GM19099 (cell line): Measurements from ENCODE around the gene ACO1.

Experiments used
- POLR2A ChIP-seq: IDR thresholded peaks from 3 replicates; pipeline ENCODE4 v1.6.1; 2011; ENCODE audit warnings: low read depth; ENCODE audit not compliant: insufficient read length; ENCODE audit errors: extremely low read depth

ACO1 gene

GRCh38 chr9:32371679-32372078, 12.8 kb upstream of the ACO1 start:
- TF ChIP-seq POLR2A = no peak

GRCh38 chr9:32376285-32376684, 8.2 kb upstream of the ACO1 start:
- TF ChIP-seq POLR2A = no peak

DNA sequence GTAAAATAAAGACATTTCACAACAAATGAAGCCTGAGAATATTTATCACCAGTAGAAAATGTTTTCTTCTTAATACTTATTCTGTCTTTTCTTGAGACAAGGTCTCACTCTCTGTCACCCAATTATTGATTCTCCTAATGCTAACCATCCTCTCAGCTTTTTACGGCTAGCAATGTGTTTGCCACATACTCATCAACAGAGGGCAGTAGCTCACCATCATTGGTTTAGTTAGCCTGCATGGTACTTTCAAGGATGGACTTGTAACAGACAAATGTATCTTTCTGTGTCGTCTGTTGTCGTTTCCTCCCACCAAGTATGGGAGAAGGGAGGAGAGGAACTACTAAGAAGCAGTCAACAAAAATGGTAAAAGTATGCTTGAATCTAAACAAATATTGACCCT, 5.9 kb upstream of the ACO1 start:
- TF ChIP-seq POLR2A = no peak

DNA sequence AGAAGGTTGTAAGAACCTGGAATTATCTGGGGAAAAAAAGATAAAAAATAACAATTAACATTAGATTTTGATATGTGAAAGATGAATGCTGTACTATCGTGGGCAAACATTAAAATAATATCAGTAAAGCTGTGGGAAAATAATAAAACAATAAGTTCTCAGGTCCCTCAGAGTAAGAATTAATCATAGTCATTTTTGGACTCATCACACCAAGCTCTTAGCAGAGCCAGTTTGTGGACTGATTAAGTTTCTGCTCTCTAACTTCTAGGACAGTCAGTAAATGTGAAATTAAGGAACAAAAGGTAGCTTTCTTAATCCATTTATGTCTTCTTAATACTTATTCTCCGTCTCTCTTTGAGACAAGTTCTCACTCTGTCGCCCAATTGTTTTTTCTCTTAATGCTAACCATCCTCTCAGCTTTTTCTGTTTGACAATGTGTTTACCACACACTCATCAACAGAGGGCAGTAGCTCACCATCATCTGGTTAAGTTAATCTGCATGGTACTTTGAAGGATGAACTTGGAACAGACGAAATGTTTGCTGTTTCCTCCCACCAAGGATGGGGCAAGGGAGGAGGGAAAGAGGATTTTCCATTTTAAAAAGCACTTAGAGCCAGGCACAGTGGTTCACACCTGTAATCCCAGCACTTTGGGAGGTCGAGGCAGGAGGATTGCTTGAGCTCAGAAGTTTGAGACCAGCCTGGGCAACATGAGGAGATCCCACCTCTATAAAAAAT, 5.3 kb upstream of the ACO1 start:
- no peak for TF ChIP-seq POLR2A

GRCh38 chr9:32380944-32381343, 3.5 kb upstream of the ACO1 start:
- TF ChIP-seq POLR2A = no peak

DNA sequence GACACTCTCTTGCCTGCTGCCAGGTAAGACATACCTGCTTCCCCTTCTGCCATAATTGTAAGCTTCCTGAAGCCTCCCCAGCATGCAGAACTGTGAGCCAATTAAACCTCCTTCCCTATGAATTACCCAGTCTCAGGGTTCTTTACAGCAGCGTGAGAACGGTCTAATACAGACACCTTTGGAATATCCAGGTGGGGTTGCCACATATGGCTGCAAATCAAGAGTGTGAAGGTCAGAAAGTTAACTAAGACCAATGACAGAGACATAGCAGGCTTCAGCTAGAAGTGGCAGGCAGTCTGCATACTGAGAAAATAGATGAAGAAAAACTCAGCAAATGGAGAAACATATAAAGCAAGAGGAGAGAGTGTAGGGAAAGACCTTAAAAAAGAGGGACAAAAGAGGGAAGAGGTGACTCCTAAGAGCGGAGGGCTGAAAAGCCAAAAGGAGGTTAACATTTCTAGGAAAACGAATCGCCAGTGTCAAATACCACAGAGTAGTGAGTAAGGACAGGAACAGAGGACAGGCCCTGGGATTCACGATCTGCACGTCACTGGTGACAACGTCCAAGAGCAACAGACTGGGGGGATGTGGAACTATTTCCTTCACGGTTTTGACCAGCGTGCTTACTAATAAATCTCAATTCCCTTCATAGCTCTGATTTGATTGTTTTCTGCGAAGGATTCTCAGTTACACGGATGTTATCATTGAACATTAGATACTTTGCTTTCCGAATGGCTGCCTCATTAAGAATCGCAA, 1.7 kb upstream of the ACO1 start:
- TF ChIP-seq POLR2A = no peak

GRCh38 chr9:32384002-32384363, 460 bp upstream of the ACO1 start:
- TF ChIP-seq POLR2A = no peak

DNA sequence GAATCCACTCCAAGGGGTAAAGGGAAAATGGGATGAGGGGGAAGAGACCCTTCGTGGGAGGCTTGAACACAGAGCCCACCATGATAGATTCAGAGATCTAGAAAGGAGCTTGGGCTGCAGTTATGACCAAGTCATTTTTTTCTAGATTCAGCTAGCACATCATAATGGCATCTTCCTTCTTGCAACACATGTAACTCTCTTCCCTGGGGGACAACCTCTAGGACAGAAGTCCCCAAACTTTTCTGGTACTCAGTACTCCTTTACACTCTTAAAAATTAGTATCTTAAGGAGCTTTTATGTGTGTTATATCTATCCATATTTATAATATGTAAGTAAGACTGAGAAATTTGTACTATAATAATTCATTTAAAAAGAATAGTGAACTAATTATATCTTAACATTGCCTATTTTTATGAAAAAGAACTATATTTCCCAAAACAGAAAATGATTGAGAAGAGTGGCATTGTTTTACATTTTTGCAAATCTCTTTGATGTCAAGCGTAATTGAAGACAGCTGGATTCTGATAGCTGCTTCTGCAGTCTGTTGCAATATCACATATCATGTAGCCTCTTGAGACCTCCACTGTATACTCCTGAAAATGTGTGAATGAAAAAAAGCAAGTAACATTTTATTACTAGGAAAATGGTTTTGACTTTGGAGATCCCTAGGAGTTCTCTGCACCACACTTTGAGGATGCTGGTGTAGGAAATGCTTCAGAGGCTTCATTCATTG, 875 bp downstream of the ACO1 start:
- no peak for TF ChIP-seq POLR2A

DNA sequence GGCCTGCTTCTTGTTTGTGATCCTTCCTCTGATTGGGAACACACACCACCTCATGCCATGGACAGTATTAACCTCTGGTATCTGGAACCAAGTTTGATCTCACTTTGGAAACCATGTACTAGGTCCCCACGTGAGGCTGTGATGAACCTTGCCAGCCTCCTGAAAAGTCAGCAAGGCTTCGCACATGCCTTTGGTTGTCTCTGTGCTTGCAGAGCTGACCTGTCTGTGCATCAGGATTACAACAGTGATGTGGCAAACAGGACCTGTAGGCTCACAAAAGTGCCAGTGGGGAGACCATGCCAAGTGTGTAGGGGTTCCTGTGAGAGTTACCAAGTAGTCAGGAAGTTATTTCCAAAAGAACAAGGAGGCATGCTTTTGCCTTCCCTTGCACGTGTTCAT, 1.4 kb downstream of the ACO1 start:
- no peak for TF ChIP-seq POLR2A

GRCh38 chr9:32387256-32387655, 2.8 kb downstream of the ACO1 start:
- TF ChIP-seq POLR2A = no peak

DNA sequence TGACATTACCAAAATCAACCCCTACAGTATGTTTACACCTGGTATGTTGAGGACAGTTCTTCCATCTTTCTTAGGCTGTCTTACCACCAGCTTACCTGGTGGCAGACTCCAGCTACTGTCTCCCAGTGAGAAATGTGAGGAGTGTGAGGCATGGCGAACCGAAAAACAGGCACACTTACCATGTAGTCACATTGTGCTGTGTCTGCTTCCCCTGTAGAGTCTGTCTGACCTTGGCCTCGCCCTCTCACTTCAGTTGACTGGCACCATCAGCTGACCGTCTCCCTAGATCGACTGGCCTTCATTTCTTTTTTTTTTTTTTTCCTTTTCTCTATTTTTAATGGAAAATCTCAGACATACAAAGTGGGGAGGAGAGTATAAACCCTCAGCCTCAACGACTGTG, 4.9 kb downstream of the ACO1 start:
- TF ChIP-seq POLR2A = no peak

- TF ChIP-seq POLR2A = no peak
Measured at GRCh38 chr9:32393911-32394310, 9.5 kb downstream of the ACO1 start.

DNA sequence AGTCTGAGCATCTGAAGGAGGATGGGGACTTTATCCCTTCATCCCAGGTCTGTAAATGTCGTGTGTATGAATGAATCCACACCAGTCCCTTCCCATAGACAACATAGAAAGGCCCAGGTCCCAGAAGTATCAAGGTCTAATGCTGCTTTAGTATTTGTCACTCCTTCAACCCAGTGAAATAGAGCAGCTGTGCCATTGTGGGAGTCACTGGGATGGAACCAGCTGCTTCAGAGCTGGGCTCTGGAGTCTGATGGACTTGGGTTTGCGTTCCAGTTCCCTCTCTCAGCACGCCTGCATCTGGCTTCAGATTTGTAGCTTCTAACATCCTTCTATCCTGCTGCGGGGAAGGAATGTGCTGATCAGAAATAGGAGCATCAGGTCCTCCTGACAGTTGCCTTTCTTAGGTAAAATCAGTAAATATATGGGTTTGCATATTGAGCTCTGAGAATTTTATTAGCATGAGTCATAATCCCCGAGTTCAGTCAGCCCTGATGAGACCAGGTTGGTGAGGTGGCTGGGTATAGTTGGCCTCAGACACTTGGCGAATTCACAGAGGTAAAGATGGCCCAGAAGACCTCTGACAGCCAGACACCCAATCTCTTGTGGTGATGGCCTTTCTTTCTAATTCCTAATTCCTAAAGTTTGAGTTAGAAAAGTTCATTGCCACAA, 10.1 kb downstream of the ACO1 start:
- no peak for TF ChIP-seq POLR2A

- TF ChIP-seq POLR2A = no peak
Measured at GRCh38 chr9:32395510-32396216, 11.2 kb downstream of the ACO1 start.

GRCh38 chr9:32398207-32398606, 13.8 kb downstream of the ACO1 start:
- no peak for TF ChIP-seq POLR2A
